Natural killer cell (primary cell): Measurements from ENCODE around the gene ALAS1. TPM values are rescaled to one million over a fixed set of nuclear protein-coding genes. Genes with fewer than 3 reads are reported as not detected.

ENCODE experiments used
- ATAC-seq, 3 donors: fragments of 150-1000 bp in 2 of 3; fragments of 200-7000 bp in 1 of 3; cut with Tn5 transposase; 1 replicate in 1 of 3; 2 replicates in 2 of 3; pipeline ENCODE4 v1.10.0; 2021; ENCODE audit warnings: mild to moderate bottlenecking in 2 of 3, moderate library complexity in 2 of 3
- DNase-seq, 2 donors: peaks; one replicate each; pipeline versions ENCODE4 v3.0.0 to v3.0.0-alpha.2; 2013 to 2021; ENCODE audit warnings: mixed read lengths in 1 of 2
- H3K27ac ChIP-seq: one replicate; pipeline ENCODE4 v1.5.1; 2013; ENCODE audit warnings: mild to moderate bottlenecking, low read length
- H3K27me3 ChIP-seq: one replicate; pipeline ENCODE4 v1.6.1; 2013; ENCODE audit warnings: low read length; ENCODE audit not compliant: control insufficient read depth, insufficient read depth
- H3K36me3 ChIP-seq: one replicate; pipeline ENCODE4 v1.6.1; 2013; ENCODE audit warnings: low read length; ENCODE audit not compliant: control insufficient read depth, insufficient read depth
- H3K4me1 ChIP-seq: one replicate; pipeline ENCODE4 v1.6.1; 2013; ENCODE audit warnings: low read length; ENCODE audit not compliant: control insufficient read depth, insufficient read depth
- H3K4me3 ChIP-seq: one replicate; pipeline ENCODE4 v1.5.1; 2013; ENCODE audit warnings: low read length
- H3K9me3 ChIP-seq: one replicate; pipeline ENCODE4 v1.6.1; 2013; ENCODE audit warnings: low read length; ENCODE audit not compliant: control insufficient read depth, insufficient read depth
- H3K27ac Mint-ChIP-seq, 2 donors: one replicate each; pipeline ENCODE4 v1.8.0; 2022; ENCODE audit warnings: mild to moderate bottlenecking in 2 of 2, mixed read lengths in 2 of 2, moderate library complexity in 1 of 2
- H3K27me3 Mint-ChIP-seq, 2 donors: one replicate each; pipeline ENCODE4 v1.8.0; 2022; ENCODE audit warnings: low read depth in 2 of 2, mixed read lengths in 2 of 2
- H3K36me3 Mint-ChIP-seq: one replicate; pipeline ENCODE4 v1.8.0; 2022; ENCODE audit warnings: mixed read lengths
- H3K4me1 Mint-ChIP-seq, 2 donors: one replicate each; pipeline ENCODE4 v1.8.0; 2022; ENCODE audit warnings: mixed read lengths in 2 of 2
- H3K4me3 Mint-ChIP-seq: one replicate; pipeline ENCODE4 v1.8.0; 2022; ENCODE audit warnings: mild to moderate bottlenecking, moderate library complexity, mixed read lengths
- H3K9me3 Mint-ChIP-seq, 2 donors: one replicate each; pipeline ENCODE4 v1.8.0; 2022; ENCODE audit warnings: mixed read lengths in 2 of 2
- CTCF ChIP-seq: fragments of 200-600 bp; IDR thresholded peaks from one replicate; pipeline ENCODE4 v1.8.0; 2022; ENCODE audit warnings: antibody characterized with exemption
- WGBS: methylation state at CpG from one replicate; pipeline ENCODE4 v1.1.7; 2013; ENCODE audit warnings: missing lambda C conversion rate; ENCODE audit not compliant: insufficient coverage; 5-methylcytosine and 5-hydroxymethylcytosine counted together
- intact Hi-C: fragments of 100-400 bp; cut with micrococcal nuclease; formaldehyde crosslinking; loops from one replicate; pipeline ENCODE4 v1.14.2; 2022
- total RNA-seq, 4 donors: library from RNA; stranded (reverse); fragments of 120-200 nt in 1 of 4; gene quantifications; one replicate each; pipeline versions ENCODE4 v1.2.3 to v1.2.4, GENCODE V29; 2013 to 2022

ALAS1 gene
- total RNA-seq, 3 donors from 2014 or later (not counting 1 experiment from before 2014, with no cell fraction given): 17.0 to 34.5 (median 33.4) TPM

- ATAC-seq: no peak
- H3K27ac Mint-ChIP-seq: no peak overlapping the region
- Histone ChIP-seq H3K4me3 (no peak overlapping the region), H3K36me3 (no peaks in the 10 kb centered on the region), H3K4me1 (no peaks in the 10 kb centered on the region), H3K27me3 (peaks cover 2% of the 10 kb centered on the region), H3K27ac (no peak overlapping the region), H3K9me3 (no peaks in the 10 kb centered on the region)
- H3K9me3 Mint-ChIP-seq: no peaks in the 10 kb centered on the region
- H3K27me3 Mint-ChIP-seq: no peaks in the 10 kb centered on the region
- WGBS: 92% methylated on average over 5 of the region's 5 CpGs
- H3K36me3 Mint-ChIP-seq: no peaks in the 10 kb centered on the region
- H3K4me1 Mint-ChIP-seq: no peaks in the 10 kb centered on the region
- no peak for TF ChIP-seq CTCF
- intact Hi-C loops: no loop called here
- no peak for DNase-seq
- H3K4me3 Mint-ChIP-seq: no peak overlapping the region
Observed at GRCh38 chr3:52172262-52172757, 25.6 kb upstream of the ALAS1 start.

GRCh38 chr3:52173101-52173500, 24.9 kb upstream of the ALAS1 start:
- Histone ChIP-seq H3K4me3 (no peak overlapping the region), H3K27ac (no peak overlapping the region), H3K9me3 (no peaks in the 10 kb centered on the region), H3K4me1 (no peaks in the 10 kb centered on the region), H3K27me3 (no peaks in the 10 kb centered on the region), H3K36me3 (no peaks in the 10 kb centered on the region)
- Mint-ChIP-seq H3K4me1 (no peaks in the 10 kb centered on the region), H3K27ac (no peak overlapping the region), H3K9me3 (no peaks in the 10 kb centered on the region), H3K36me3 (no peaks in the 10 kb centered on the region), H3K4me3 (no peak overlapping the region), H3K27me3 (no peaks in the 10 kb centered on the region)
- intact Hi-C loops: no loop called here
- TF ChIP-seq CTCF: no peak
- ATAC-seq (no peak), DNase-seq (no peak)
- 90% methylated on average over 1 of the region's 1 CpG for WGBS

- no peak for TF ChIP-seq CTCF
- no peaks in the 10 kb centered on the region for H3K4me1 ChIP-seq
- H3K27ac ChIP-seq: no peak overlapping the region
- H3K4me3 ChIP-seq: no peak overlapping the region
- H3K4me3 Mint-ChIP-seq: no peak overlapping the region
- H3K27me3 Mint-ChIP-seq: no peaks in the 10 kb centered on the region
- no peak for DNase-seq
- no peaks in the 10 kb centered on the region for H3K36me3 ChIP-seq
- no peaks in the 10 kb centered on the region for H3K36me3 Mint-ChIP-seq
- H3K4me1 Mint-ChIP-seq: peaks cover 0 to 5% of the 10 kb centered on the region in 2 donors
- H3K9me3 ChIP-seq: no peaks in the 10 kb centered on the region
- intact Hi-C loops: no loop called here
- H3K9me3 Mint-ChIP-seq: no peaks in the 10 kb centered on the region
- 88% methylated on average over 9 of the region's 9 CpGs for WGBS
- peak in 2 of 3 donors; percentile 35 to 36 for ATAC-seq
- no peak overlapping the region for H3K27ac Mint-ChIP-seq
- no peaks in the 10 kb centered on the region for H3K27me3 ChIP-seq
Observed at GRCh38 chr3:52174896-52175295, 23.1 kb upstream of the ALAS1 start.
